Transverse colon (tissue), 4 donors: ENCODE results near the gene STYK1. TPM values are rescaled to one million over a fixed set of nuclear protein-coding genes. Genes with fewer than 3 reads are reported as not detected.

Experiments used
- DNase-seq: peaks from one replicate; pipeline ENCODE4 v3.0.0-alpha.2; 2019
- H3K27ac ChIP-seq, 4 donors: fragments of 200-600 bp; sonication (generic); 2 replicates each; pipeline ENCODE4 v1.5.1; 2016 to 2018; ENCODE audit warnings: inconsistent platforms in 4 of 4
- H3K27me3 ChIP-seq: fragments of 200-600 bp; sonication (generic); 2 replicates; pipeline ENCODE4 v1.5.1; 2017; ENCODE audit warnings: inconsistent platforms
- H3K36me3 ChIP-seq, 4 donors: fragments of 200-600 bp; sonication (generic); 2 replicates each; pipeline ENCODE4 v1.5.1; 2017 to 2019; ENCODE audit warnings: inconsistent platforms in 4 of 4
- H3K4me1 ChIP-seq, 4 donors: fragments of 200-600 bp; sonication (generic); 2 replicates each; pipeline ENCODE4 v1.5.1; 2017 to 2020; ENCODE audit warnings: inconsistent platforms in 4 of 4
- H3K4me3 ChIP-seq, 4 donors: fragments of 200-600 bp; sonication (generic); 1 replicate in 1 of 4; 2 replicates in 3 of 4; pipeline versions ENCODE4 v1.5.1 to v1.6.1; 2017 to 2019; ENCODE audit warnings: inconsistent platforms in 4 of 4
- H3K9me3 ChIP-seq, 2 donors: fragments of 200-600 bp; sonication (generic); 2 replicates each; pipeline ENCODE4 v1.5.1; 2017 to 2019; ENCODE audit warnings: inconsistent platforms in 2 of 2
- EP300 ChIP-seq: sonication (generic); formaldehyde crosslinking; IDR thresholded peaks from one replicate; pipeline ENCODE4 v1.6.1; 2017; ENCODE audit warnings: antibody characterized with exemption, low read depth
- POLR2A ChIP-seq: fragments of 450-650 bp; IDR thresholded peaks from one replicate; pipeline ENCODE4 v1.6.1; 2016; ENCODE audit warnings: antibody characterized with exemption, mild to moderate bottlenecking, moderate library complexity
- POLR2AphosphoS5 ChIP-seq, 3 donors: sonication (generic); formaldehyde crosslinking; IDR thresholded peaks; one replicate each; pipeline ENCODE4 v1.6.1; 2016; ENCODE audit warnings: antibody characterized with exemption in 3 of 3
- WGBS, 2 donors: methylation state at CpG; one replicate each; pipeline ENCODE4 v1.1.5; 2018; ENCODE audit warnings: low coverage in 1 of 2; 5-methylcytosine and 5-hydroxymethylcytosine counted together
- in situ Hi-C, 4 donors: fragments of 200-750 bp; cut with MboI; loops; one replicate each; pipeline versions ENCODE4 v1.15.0 to v1.15.1; 2017; ENCODE audit warnings: low sequenced_read_pairs in 3 of 4, low pct_ligation_motif_present in 1 of 4, low pct_unique_long_range_greater_than_20kb in 1 of 4
- intact Hi-C: fragments of 100-400 bp; cut with DNase I; formaldehyde crosslinking; loops from one replicate; pipeline ENCODE4 v1.15.1; 2023; ENCODE audit warnings: low total_unique reads
- total RNA-seq, 4 donors: library from RNA; depleted of rRNA; stranded (reverse); fragments of >200 nt; gene quantifications; one replicate each; pipeline ENCODE4 v1.1.0, GENCODE V29; 2016
- TF ChIP-seq, protein P1 (sequence below), 5 experiments: fragments of 200-600 bp in 3 of 5; fragments of 450-650 bp in 2 of 5; sonication (generic) in 3 of 5; IDR thresholded peaks; 1 replicate in 2 of 5; 2 replicates in 3 of 5; pipeline ENCODE4 v1.5.1; 2016 to 2017; ENCODE audit warnings: antibody characterized with exemption in 5 of 5, inconsistent platforms in 3 of 5, mild to moderate bottlenecking in 2 of 5, moderate library complexity in 1 of 5

Gene STYK1
- total RNA-seq, 4 donors from 2014 or later: 8.4 to 41.6 (median 19.2) TPM

DNA sequence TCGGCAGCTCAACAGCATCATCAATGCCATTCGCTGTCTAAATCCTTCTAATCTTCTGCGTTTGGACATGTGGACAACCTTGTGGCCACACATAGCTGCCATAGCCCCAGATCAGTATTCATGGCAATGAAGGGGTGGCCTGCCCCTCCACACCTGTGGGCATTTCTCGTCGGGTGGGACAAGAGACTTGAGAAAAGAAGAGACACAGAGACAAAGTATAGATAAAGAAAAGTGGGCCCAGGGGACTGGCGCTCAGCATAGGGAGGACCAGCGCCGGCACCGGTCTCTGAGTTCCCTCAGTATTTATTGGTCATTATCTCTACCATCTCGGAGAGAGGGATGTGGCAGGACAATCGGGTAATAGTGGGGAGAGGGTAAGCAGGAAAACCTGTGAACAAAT, 102.7 kb downstream of the STYK1 start:
- no peaks in the 10 kb centered on the region for H3K36me3 ChIP-seq
- in situ Hi-C loops (loop anchor here in 3 of 4 donors (25.0 kb wide), 3 partner anchors 234 to 334 kb away; partner anchors contain the start of gene KLRD1 (in 1 of the 3)), intact Hi-C loops (no loop called here)
- H3K9me3 ChIP-seq: no peaks in the 10 kb centered on the region
- H3K27me3 ChIP-seq: no peaks in the 10 kb centered on the region
- no peaks in the 10 kb centered on the region for H3K4me1 ChIP-seq
- no peak overlapping the region for H3K4me3 ChIP-seq
- no peak overlapping the region for H3K27ac ChIP-seq
- TF ChIP-seq, protein P1, sequence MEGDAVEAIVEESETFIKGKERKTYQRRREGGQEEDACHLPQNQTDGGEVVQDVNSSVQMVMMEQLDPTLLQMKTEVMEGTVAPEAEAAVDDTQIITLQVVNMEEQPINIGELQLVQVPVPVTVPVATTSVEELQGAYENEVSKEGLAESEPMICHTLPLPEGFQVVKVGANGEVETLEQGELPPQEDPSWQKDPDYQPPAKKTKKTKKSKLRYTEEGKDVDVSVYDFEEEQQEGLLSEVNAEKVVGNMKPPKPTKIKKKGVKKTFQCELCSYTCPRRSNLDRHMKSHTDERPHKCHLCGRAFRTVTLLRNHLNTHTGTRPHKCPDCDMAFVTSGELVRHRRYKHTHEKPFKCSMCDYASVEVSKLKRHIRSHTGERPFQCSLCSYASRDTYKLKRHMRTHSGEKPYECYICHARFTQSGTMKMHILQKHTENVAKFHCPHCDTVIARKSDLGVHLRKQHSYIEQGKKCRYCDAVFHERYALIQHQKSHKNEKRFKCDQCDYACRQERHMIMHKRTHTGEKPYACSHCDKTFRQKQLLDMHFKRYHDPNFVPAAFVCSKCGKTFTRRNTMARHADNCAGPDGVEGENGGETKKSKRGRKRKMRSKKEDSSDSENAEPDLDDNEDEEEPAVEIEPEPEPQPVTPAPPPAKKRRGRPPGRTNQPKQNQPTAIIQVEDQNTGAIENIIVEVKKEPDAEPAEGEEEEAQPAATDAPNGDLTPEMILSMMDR (IDR thresholded peaks at IDR 0.05): no peak
- no peak for TF ChIP-seq EP300
- TF ChIP-seq POLR2AphosphoS5 (IDR thresholded peaks at IDR 0.05): no peak
- no peak for TF ChIP-seq POLR2A
- no peak for DNase-seq
- WGBS, 2 donors: 88 to 91% methylated on average over 6 to 11 of the region's 11 CpGs

Other genes with a start within 250 kb of the STYK1 start
- 1 to 10 TPM in 2 of 4 donors, under 1 TPM in 1, not detected in 1; 0.80 to 6.8 (median 4.0) TPM for gene KLRC2, start 238.0 kb downstream of the STYK1 start, total RNA-seq
- gene KLRC1, start 220.7 kb downstream of the STYK1 start, total RNA-seq: 1 to 10 TPM in 2 of 4 donors, not detected in 2; 1.4 to 2.6 TPM
- under 1 TPM in 1 of 4 donors, not detected in 3; 0.41 TPM for gene EIF2S3B, start 168.2 kb downstream of the STYK1 start, total RNA-seq
- 1 to 10 TPM in 2 of 4 donors, under 1 TPM in 1, not detected in 1; 0.75 to 9.7 (median 8.1) TPM for gene MAGOHB, start 60.4 kb downstream of the STYK1 start, total RNA-seq
- 100 to 1,000 TPM; 137 to 537 (median 236) TPM for gene YBX3, start 49.3 kb upstream of the STYK1 start, total RNA-seq
- not detected for gene TAS2R7, start 128.6 kb upstream of the STYK1 start, total RNA-seq
- gene TAS2R8, start 133.2 kb upstream of the STYK1 start, total RNA-seq: not detected
- not detected for gene TAS2R9, start 136.1 kb upstream of the STYK1 start, total RNA-seq
- gene TAS2R10, start 152.3 kb upstream of the STYK1 start, total RNA-seq: under 1 TPM in 1 of 4 donors, not detected in 3; 0.79 TPM
- 1 to 10 TPM in 2 of 4 donors, not detected in 2; 1.1 to 2.6 TPM for gene PRR4, start 175.4 kb upstream of the STYK1 start, total RNA-seq
- 10 to 100 TPM in 3 of 4 donors, 1 to 10 TPM in 1; 4.8 to 64.8 (median 32.2) TPM for gene PRH1, start 210.2 kb upstream of the STYK1 start, total RNA-seq
- 1 to 10 TPM in 2 of 4 donors, not detected in 2; 1.5 to 6.2 TPM for gene TAS2R13, start 235.5 kb upstream of the STYK1 start, total RNA-seq